SJCRH30 (cell line): ENCODE data around the gene ADAMTS3. TPM values are rescaled to one million over a fixed set of nuclear protein-coding genes. Genes with fewer than 3 reads are reported as not detected.

Source experiments
- DNase-seq, 2 experiments: peaks; one replicate each; pipeline ENCODE4 v3.0.0-alpha.2; 2015 to 2020
- H3K27ac ChIP-seq: fragments of 250-450 bp; sonication (Bioruptor Pico); 2 replicates; pipeline ENCODE4 v1.5.1; 2020; ENCODE audit warnings: mild to moderate bottlenecking, moderate library complexity
- H3K27me3 ChIP-seq: fragments of 250-450 bp; sonication (Bioruptor Pico); 2 replicates; pipeline ENCODE4 v1.5.1; 2020; ENCODE audit warnings: mild to moderate bottlenecking, moderate library complexity
- H3K36me3 ChIP-seq: fragments of 250-450 bp; sonication (Bioruptor Pico); 2 replicates; pipeline ENCODE4 v1.5.1; 2020; ENCODE audit warnings: mild to moderate bottlenecking, moderate library complexity
- H3K4me1 ChIP-seq: fragments of 250-450 bp; sonication (Bioruptor Pico); 2 replicates; pipeline ENCODE4 v1.5.1; 2020; ENCODE audit warnings: mild to moderate bottlenecking, moderate library complexity
- H3K4me3 ChIP-seq: fragments of 250-450 bp; sonication (Bioruptor Pico); 2 replicates; pipeline ENCODE4 v1.5.1; 2020; ENCODE audit warnings: mild to moderate bottlenecking, moderate library complexity
- H3K9me3 ChIP-seq: fragments of 250-450 bp; sonication (Bioruptor Pico); replicated peaks from 2 replicates; pipeline ENCODE4 v1.5.1; 2020; ENCODE audit warnings: mild to moderate bottlenecking, moderate library complexity
- total RNA-seq: library from RNA; depleted of rRNA; stranded (reverse); fragments of >200 nt; shearing (Covaris generic); gene quantifications from 2 replicates; pipeline ENCODE4 v1.2.3, GENCODE V29; 2014

ADAMTS3 gene
- total RNA-seq, 1 experiment from 2014 or later = 8.2 TPM

- no peaks in the 10 kb centered on the region for H3K4me1 ChIP-seq
- H3K9me3 ChIP-seq = no peaks in the 10 kb centered on the region
- no peaks in the 10 kb centered on the region for H3K36me3 ChIP-seq
- DNase-seq = peak in 1 of 2 experiments; percentile 55
- no peak overlapping the region for H3K4me3 ChIP-seq
- no peaks in the 10 kb centered on the region for H3K27me3 ChIP-seq
- H3K27ac ChIP-seq = no peak overlapping the region
Measured at GRCh38 chr4:72468904-72469502, 100.0 kb downstream of the ADAMTS3 start.

GRCh38 chr4:72467633-72468032 is 101.4 kb downstream of the ADAMTS3 start:
- Histone ChIP-seq H3K4me3 (no peak overlapping the region), H3K27ac (no peak overlapping the region), H3K4me1 (no peaks in the 10 kb centered on the region), H3K36me3 (no peaks in the 10 kb centered on the region), H3K27me3 (no peaks in the 10 kb centered on the region), H3K9me3 (no peaks in the 10 kb centered on the region)
- no peak for DNase-seq

GRCh38 chr4:72463724-72464123 is 105.3 kb downstream of the ADAMTS3 start:
- DNase-seq = no peak
- H3K27ac ChIP-seq = no peak overlapping the region
- H3K4me1 ChIP-seq = no peaks in the 10 kb centered on the region
- no peak overlapping the region for H3K4me3 ChIP-seq
- H3K27me3 ChIP-seq = no peaks in the 10 kb centered on the region
- no peaks in the 10 kb centered on the region for H3K36me3 ChIP-seq
- H3K9me3 ChIP-seq = no peaks in the 10 kb centered on the region

GRCh38 chr4:72457158-72457557 is 111.9 kb downstream of the ADAMTS3 start:
- Histone ChIP-seq H3K27ac (no peak overlapping the region), H3K36me3 (no peaks in the 10 kb centered on the region), H3K4me1 (no peaks in the 10 kb centered on the region), H3K9me3 (no peaks in the 10 kb centered on the region), H3K4me3 (no peak overlapping the region), H3K27me3 (no peaks in the 10 kb centered on the region)
- DNase-seq = no peak

GRCh38 chr4:72451349-72451748 is 117.7 kb downstream of the ADAMTS3 start:
- DNase-seq = peak in 1 of 2 experiments; percentile 12
- H3K9me3 ChIP-seq = no peaks in the 10 kb centered on the region
- no peaks in the 10 kb centered on the region for H3K36me3 ChIP-seq
- no peaks in the 10 kb centered on the region for H3K27me3 ChIP-seq
- no peak overlapping the region for H3K27ac ChIP-seq
- H3K4me3 ChIP-seq = no peak overlapping the region
- H3K4me1 ChIP-seq = no peaks in the 10 kb centered on the region

- Histone ChIP-seq H3K27me3 (no peaks in the 10 kb centered on the region), H3K9me3 (no peaks in the 10 kb centered on the region), H3K36me3 (no peaks in the 10 kb centered on the region), H3K4me1 (no peaks in the 10 kb centered on the region), H3K27ac (no peak overlapping the region), H3K4me3 (no peak overlapping the region)
- no peak for DNase-seq
Measured at GRCh38 chr4:72449705-72450104, 119.3 kb downstream of the ADAMTS3 start.

GRCh38 chr4:72448231-72448630 is 120.8 kb downstream of the ADAMTS3 start:
- H3K27me3 ChIP-seq = no peaks in the 10 kb centered on the region
- no peak for DNase-seq
- no peak overlapping the region for H3K4me3 ChIP-seq
- no peaks in the 10 kb centered on the region for H3K36me3 ChIP-seq
- H3K27ac ChIP-seq = no peak overlapping the region
- no peaks in the 10 kb centered on the region for H3K4me1 ChIP-seq
- no peaks in the 10 kb centered on the region for H3K9me3 ChIP-seq

- DNase-seq = no peak
- H3K27me3 ChIP-seq = no peaks in the 10 kb centered on the region
- no peak overlapping the region for H3K4me3 ChIP-seq
- H3K27ac ChIP-seq = no peak overlapping the region
- no peaks in the 10 kb centered on the region for H3K9me3 ChIP-seq
- no peaks in the 10 kb centered on the region for H3K4me1 ChIP-seq
- H3K36me3 ChIP-seq = no peaks in the 10 kb centered on the region
Measured at GRCh38 chr4:72446353-72447055, 122.5 kb downstream of the ADAMTS3 start.

GRCh38 chr4:72444092-72444491 is 124.9 kb downstream of the ADAMTS3 start:
- no peaks in the 10 kb centered on the region for H3K27me3 ChIP-seq

GRCh38 chr4:72442715-72443114 is 126.3 kb downstream of the ADAMTS3 start:
- H3K27ac ChIP-seq = no peak overlapping the region
- no peaks in the 10 kb centered on the region for H3K36me3 ChIP-seq
- H3K4me1 ChIP-seq = no peaks in the 10 kb centered on the region
- no peak overlapping the region for H3K4me3 ChIP-seq
- DNase-seq = no peak
- H3K9me3 ChIP-seq = no peaks in the 10 kb centered on the region
- no peaks in the 10 kb centered on the region for H3K27me3 ChIP-seq

More at GRCh38 chr4:72444092-72444491, 124.9 kb downstream of the ADAMTS3 start:
- Histone ChIP-seq H3K27ac (no peak overlapping the region), H3K4me3 (no peak overlapping the region), H3K9me3 (no peaks in the 10 kb centered on the region), H3K4me1 (no peaks in the 10 kb centered on the region), H3K36me3 (no peaks in the 10 kb centered on the region)
- no peak for DNase-seq

- DNase-seq = no peak
- H3K27ac ChIP-seq = no peak overlapping the region
- H3K4me3 ChIP-seq = no peak overlapping the region
- no peaks in the 10 kb centered on the region for H3K27me3 ChIP-seq
- H3K36me3 ChIP-seq = no peaks in the 10 kb centered on the region
- H3K9me3 ChIP-seq = no peaks in the 10 kb centered on the region
- H3K4me1 ChIP-seq = no peaks in the 10 kb centered on the region
Measured at GRCh38 chr4:72442147-72442546, 126.9 kb downstream of the ADAMTS3 start.

- Histone ChIP-seq H3K4me3 (no peak overlapping the region), H3K4me1 (no peaks in the 10 kb centered on the region), H3K36me3 (no peaks in the 10 kb centered on the region), H3K9me3 (no peaks in the 10 kb centered on the region), H3K27me3 (no peaks in the 10 kb centered on the region), H3K27ac (no peak overlapping the region)
- no peak for DNase-seq
Measured at GRCh38 chr4:72440386-72440785, 128.6 kb downstream of the ADAMTS3 start.

- no peaks in the 10 kb centered on the region for H3K27me3 ChIP-seq
- H3K4me3 ChIP-seq = no peak overlapping the region
- no peaks in the 10 kb centered on the region for H3K9me3 ChIP-seq
- H3K36me3 ChIP-seq = no peaks in the 10 kb centered on the region
- DNase-seq = no peak
- no peaks in the 10 kb centered on the region for H3K4me1 ChIP-seq
- H3K27ac ChIP-seq = no peak overlapping the region
Measured at GRCh38 chr4:72432975-72433374, 136.0 kb downstream of the ADAMTS3 start.

- no peak overlapping the region for H3K4me3 ChIP-seq
- H3K9me3 ChIP-seq = no peaks in the 10 kb centered on the region
- DNase-seq = no peak
- no peaks in the 10 kb centered on the region for H3K27me3 ChIP-seq
- no peaks in the 10 kb centered on the region for H3K36me3 ChIP-seq
- H3K4me1 ChIP-seq = no peaks in the 10 kb centered on the region
- H3K27ac ChIP-seq = no peak overlapping the region
Measured at GRCh38 chr4:72432282-72432681, 136.7 kb downstream of the ADAMTS3 start.

GRCh38 chr4:72430988-72431387 is 138.0 kb downstream of the ADAMTS3 start:
- Histone ChIP-seq H3K27me3 (no peaks in the 10 kb centered on the region), H3K27ac (no peak overlapping the region), H3K36me3 (no peaks in the 10 kb centered on the region), H3K4me3 (no peak overlapping the region), H3K9me3 (no peaks in the 10 kb centered on the region), H3K4me1 (no peaks in the 10 kb centered on the region)
- no peak for DNase-seq

- no peak overlapping the region for H3K27ac ChIP-seq
- H3K4me3 ChIP-seq = no peak overlapping the region
Measured at GRCh38 chr4:72430050-72430449, 139.0 kb downstream of the ADAMTS3 start.

More at GRCh38 chr4:72430050-72430449, 139.0 kb downstream of the ADAMTS3 start:
- Histone ChIP-seq H3K9me3 (no peaks in the 10 kb centered on the region), H3K4me1 (no peaks in the 10 kb centered on the region), H3K36me3 (no peaks in the 10 kb centered on the region), H3K27me3 (no peaks in the 10 kb centered on the region)
- peak in 1 of 2 experiments; percentile 19 for DNase-seq
